HepG2 (cell line): ENCODE measurements around the gene BRD3. TPM values are rescaled to one million over a fixed set of nuclear protein-coding genes. Genes with fewer than 3 reads are reported as not detected.

Source experiments
- ATAC-seq: fragments of 200-7000 bp; cut with Tn5 transposase; 3 replicates; pipeline ENCODE4 v1.9.1; 2020; ENCODE audit warnings: mild to moderate bottlenecking, moderate library complexity
- BruUV-seq: library from RNA; stranded (reverse); fragments of 400-500 nt; replicated peaks from 2 replicates; lab custom pipeline; 2021; lab: Mats Ljungman, UMichigan
- CTCF ChIA-PET: fragments of 300-600 bp; formaldehyde crosslinking; extraction: SDS; loops from one replicate; lab custom pipeline; 2021; ENCODE audit warnings: low total read pairs, inconsistent platforms, low intra/inter-chr PET ratio; lab: Yijun Ruan, JAX
- POLR2A ChIA-PET: fragments of 350-600 bp; sonication (Branson Sonifier 250); formaldehyde crosslinking; loops from one replicate; lab custom pipeline; 2020; ENCODE audit warnings: antibody characterized with exemption, inconsistent platforms; lab: Yijun Ruan, JAX
- DNase-seq: peaks from one replicate; pipeline ENCODE4 v3.0.0-alpha.2; 2015; ENCODE audit warnings: low spot score
- FAIRE-seq: peaks from 3 replicates; lab custom pipeline; 2011; peaks lifted over from hg19 to GRCh38; lab: Jason Lieb, UNC
- H2AFZ ChIP-seq: one replicate; pipeline ENCODE4 v1.6.1; 2011; ENCODE audit warnings: low read length, inconsistent platforms
- H3K27ac ChIP-seq: fragments of 300-600 bp; 3 replicates; pipeline ENCODE4 v1.8.0; 2011; ENCODE audit warnings: mixed run types, mild to moderate bottlenecking, mixed read lengths, low read length, inconsistent platforms; ENCODE audit not compliant: insufficient read depth; ENCODE audit errors: extremely low read length
- H3K27me3 ChIP-seq, 2 experiments: fragments of 200-600 bp in 1 of 2; 2 replicates in 1 of 2; 3 replicates in 1 of 2; pipeline versions ENCODE4 v1.6.0 to v1.8.0; 2011; ENCODE audit warnings: low read length in 2 of 2, mild to moderate bottlenecking in 2 of 2, moderate library complexity in 2 of 2, inconsistent platforms in 1 of 2; ENCODE audit not compliant: insufficient read depth in 2 of 2, control insufficient read depth in 1 of 2
- H3K36me3 ChIP-seq, 2 experiments: fragments of 200-600 bp in 1 of 2; replicated peaks in 1 of 2; 2 replicates in 1 of 2; 3 replicates in 1 of 2; pipeline versions ENCODE4 v1.5.1 to v1.8.0; 2011; ENCODE audit warnings: low read length in 2 of 2, inconsistent platforms in 1 of 2; ENCODE audit not compliant: insufficient read depth in 2 of 2, control insufficient read depth in 1 of 2
- H3K4me1 ChIP-seq: 2 replicates; pipeline ENCODE4 v1.5.1; 2012; ENCODE audit warnings: low read length, inconsistent platforms; ENCODE audit not compliant: insufficient read depth
- H3K4me2 ChIP-seq: 2 replicates; pipeline ENCODE4 v1.6.0; 2011; ENCODE audit warnings: low read depth, low read length, inconsistent platforms
- H3K4me3 ChIP-seq, 3 experiments: fragments of 200-600 bp in 1 of 3; sonication (generic), shearing (Covaris generic) in 1 of 3; replicated peaks in 1 of 3; 2 replicates each; pipeline ENCODE4 v1.5.1; 2011 to 2016; ENCODE audit warnings: low read length in 3 of 3, inconsistent platforms in 2 of 3, low read depth in 2 of 3, mild to moderate bottlenecking in 2 of 3, control low read depth in 1 of 3, mixed read lengths in 1 of 3; ENCODE audit not compliant: insufficient read depth in 1 of 3
- H3K79me2 ChIP-seq: one replicate; pipeline ENCODE4 v1.6.1; 2011; ENCODE audit warnings: low read length, inconsistent platforms; ENCODE audit not compliant: insufficient read depth
- H3K9ac ChIP-seq: 2 replicates; pipeline ENCODE4 v1.6.0; 2011; ENCODE audit warnings: mild to moderate bottlenecking, low read depth, low read length, inconsistent platforms; ENCODE audit not compliant: insufficient read depth
- H3K9me3 ChIP-seq: 2 replicates; pipeline ENCODE4 v1.5.1; 2012; ENCODE audit warnings: mild to moderate bottlenecking, low read length
- H4K20me1 ChIP-seq: 2 replicates; pipeline ENCODE4 v1.6.0; 2011; ENCODE audit warnings: inconsistent platforms, mild to moderate bottlenecking, low read length, moderate library complexity; ENCODE audit not compliant: insufficient read depth
- CENPT ChIP-seq: sonication (generic); formaldehyde crosslinking; IDR thresholded peaks from 2 replicates; pipeline ENCODE4 v1.8.0; 2022; ENCODE audit warnings: low read depth, mild to moderate bottlenecking, moderate library complexity, missing genetic modification reagents
- ETV5 ChIP-seq: IDR thresholded peaks from 2 replicates; pipeline ENCODE4 v1.6.1; 2018; ENCODE audit warnings: missing biosample characterization, missing genetic modification reagents, inconsistent platforms, borderline replicate concordance
- JUNB ChIP-seq: sonication (generic); formaldehyde crosslinking; IDR thresholded peaks from 2 replicates; pipeline ENCODE4 v1.8.0; 2022; ENCODE audit warnings: missing genetic modification reagents, mild to moderate bottlenecking, borderline replicate concordance
- KMT2A ChIP-seq: sonication (generic); formaldehyde crosslinking; IDR thresholded peaks from 2 replicates; pipeline ENCODE4 v1.4.0; 2020; ENCODE audit warnings: missing genetic modification reagents
- MBNL3 ChIP-seq: fragments of 250-450 bp; sonication (Bioruptor Pico); conservative IDR thresholded peaks from 2 replicates; pipeline ENCODE4 v1.8.0; 2022; ENCODE audit warnings: mild to moderate bottlenecking, inconsistent platforms
- MEF2D ChIP-seq: sonication (generic); formaldehyde crosslinking; IDR thresholded peaks from 2 replicates; pipeline ENCODE4 v1.5.1; 2020; ENCODE audit warnings: mild to moderate bottlenecking, missing genetic modification reagents
- MZF1 ChIP-seq: sonication (generic); formaldehyde crosslinking; IDR thresholded peaks from 2 replicates; pipeline ENCODE4 v1.8.1; 2023; ENCODE audit warnings: mild to moderate bottlenecking, missing genetic modification reagents, borderline replicate concordance
- SMARCC2 ChIP-seq: fragments of 450-650 bp; IDR thresholded peaks from 2 replicates; pipeline ENCODE4 v1.6.1; 2017; ENCODE audit warnings: antibody characterized with exemption, mild to moderate bottlenecking
- SMARCE1 ChIP-seq: fragments of 450-650 bp; IDR thresholded peaks from 2 replicates; pipeline ENCODE4 v1.6.1; 2017; ENCODE audit warnings: borderline replicate concordance
- ZNF10 ChIP-seq: sonication (generic); formaldehyde crosslinking; IDR thresholded peaks from 2 replicates; pipeline ENCODE4 v1.4.0; 2020; ENCODE audit warnings: mild to moderate bottlenecking, low read depth, missing genetic modification reagents, borderline replicate concordance
- ZNF143 ChIP-seq: sonication (generic); formaldehyde crosslinking; IDR thresholded peaks from 2 replicates; pipeline ENCODE4 v1.4.0; 2020; ENCODE audit warnings: missing genetic modification reagents
- ZNF33B ChIP-seq: sonication (generic); formaldehyde crosslinking; IDR thresholded peaks from 2 replicates; pipeline ENCODE4 v1.5.1; 2020; ENCODE audit warnings: mild to moderate bottlenecking, missing genetic modification reagents
- ZNF430 ChIP-seq: sonication (generic); formaldehyde crosslinking; IDR thresholded peaks from 2 replicates; pipeline ENCODE4 v1.9.0; 2021; ENCODE audit warnings: mild to moderate bottlenecking, missing genetic modification reagents
- ZNF737 ChIP-seq: sonication (generic); formaldehyde crosslinking; IDR thresholded peaks from 2 replicates; pipeline ENCODE4 v1.5.0; 2020; ENCODE audit warnings: missing genetic modification reagents, mild to moderate bottlenecking, borderline replicate concordance
- WGBS: methylation state at CpG from one replicate; pipeline ENCODE4 v1.1.6; 2017; ENCODE audit warnings: low lambda C conversion rate; 5-methylcytosine and 5-hydroxymethylcytosine counted together
- in situ Hi-C: cut with HindIII; loops from 2 replicates; pipeline ENCODE4 v1.10.0; 2017; ENCODE audit warnings: low pct_unique_long_range_greater_than_20kb; ENCODE audit not compliant: extremely low pct_ligation_motif_present
- intact Hi-C: fragments of 100-400 bp; cut with micrococcal nuclease; formaldehyde crosslinking; loops from one replicate; pipeline ENCODE4 v1.10.0; 2022; ENCODE audit not compliant: unreplicated experiment
- polyA plus RNA-seq, 8 experiments: library from polyadenylated mRNA; depleted of rRNA in 3 of 8; stranded (reverse) in 7 of 8; unstranded in 1 of 8; fragments of >200 nt; fragmentation: Illumina TruSeq in 4 of 8; extraction: Trizol in 4 of 8; gene quantifications; 2 replicates each; pipeline versions ENCODE4 v1.2.1 to v1.2.3, GENCODE V29; 2011 to 2016; ENCODE audit warnings: low read depth in 4 of 8, missing spikeins in 1 of 8, mixed read lengths in 1 of 8; ENCODE audit not compliant: insufficient read depth in 1 of 8
- total RNA-seq, 5 experiments: library from RNA; depleted of rRNA; stranded (reverse); fragments of >200 nt; fragmentation: Illumina TruSeq; extraction: Trizol; gene quantifications; 2 replicates each; pipeline ENCODE4 v1.2.3, GENCODE V29; 2016; ENCODE audit warnings: low read depth in 1 of 5
- TF ChIP-seq, protein P1 (sequence below): sonication (generic); formaldehyde crosslinking; IDR thresholded peaks from 2 replicates; pipeline ENCODE4 v1.4.0; 2020; ENCODE audit warnings: missing genetic modification reagents
- TF ChIP-seq, protein P2 (sequence below): IDR thresholded peaks from 2 replicates; pipeline ENCODE4 v1.6.1; 2018; ENCODE audit warnings: missing genetic modification reagents, mild to moderate bottlenecking, missing compliant biosample characterization
- TF ChIP-seq, protein P3 (sequence below): sonication (generic); formaldehyde crosslinking; IDR thresholded peaks from 2 replicates; pipeline ENCODE4 v1.5.1; 2020; ENCODE audit warnings: mild to moderate bottlenecking, moderate library complexity, missing genetic modification reagents

BRD3 gene
- total and polyA plus RNA-seq, 2 of the 13 experiments (the other 11 are each of a cell fraction or from before 2014, with no cell fraction given), result 5.9 to 12.9 TPM

DNA sequence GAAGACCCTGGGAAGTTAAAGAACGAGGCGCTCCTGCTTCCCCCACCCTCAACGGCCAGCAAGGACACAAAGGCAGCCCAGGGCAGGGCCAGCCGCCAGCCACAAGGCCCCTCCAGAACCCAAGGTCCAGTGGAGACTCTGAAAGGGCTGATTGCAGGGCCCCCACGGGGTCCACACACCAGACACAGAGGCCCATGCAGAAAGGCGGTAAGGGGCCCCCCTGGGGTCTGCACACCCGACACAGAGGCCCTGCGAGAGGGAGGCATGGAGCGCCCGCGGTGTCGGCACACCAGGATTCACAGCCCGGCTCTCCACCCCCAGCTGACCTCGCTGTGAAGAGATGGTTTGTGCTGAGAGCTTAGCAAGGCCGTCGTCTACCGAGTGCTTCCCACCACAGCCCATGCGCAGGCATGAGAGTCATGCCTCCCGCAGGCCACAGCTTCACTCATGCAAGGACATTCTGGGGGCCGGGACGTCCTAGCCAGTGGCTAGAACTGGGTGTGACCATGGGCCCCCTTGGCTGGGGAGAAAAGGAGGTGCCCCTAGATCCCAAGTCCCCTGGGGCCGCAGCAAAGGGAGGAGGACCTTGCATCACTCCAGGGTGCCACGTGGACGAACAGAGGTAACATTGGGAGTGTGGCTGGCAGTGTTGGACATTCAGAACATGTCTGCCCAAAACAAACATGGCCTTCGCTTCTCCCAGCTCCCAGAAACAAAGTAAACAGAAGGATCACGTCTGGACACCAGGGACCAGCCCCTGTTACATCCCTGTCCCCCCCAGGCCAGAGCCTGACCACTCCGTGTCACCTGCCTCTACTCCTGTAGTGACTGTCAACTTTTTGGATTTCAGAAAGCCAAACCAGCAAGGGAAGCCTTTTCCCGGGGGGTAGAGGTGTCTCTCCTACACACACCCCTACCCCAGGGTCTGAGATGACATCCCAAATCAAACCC, 9.8 kb downstream of the BRD3 start:
- H3K4me3 ChIP-seq, result peak overlapping the region in 1 of 3 experiments; percentile 8; a peak in 1 of 6 replicates
- peaks cover 16% of the 10 kb centered on the region; the same call in 1 of the 2 replicates for H4K20me1 ChIP-seq
- DNase-seq (peak; percentile 77), FAIRE-seq (peak; percentile 81), ATAC-seq (peak; percentile 52)
- peaks cover 3 to 9% of the 10 kb centered on the region in 2 experiments; a peak in 3 of 5 replicates for H3K36me3 ChIP-seq
- peaks cover 91% of the 10 kb centered on the region for H3K79me2 ChIP-seq
- no TSS peak for BruUV-seq
- peak overlapping the region; percentile 55 for H3K4me2 ChIP-seq
- peak overlapping the region; percentile 75 for H3K27ac ChIP-seq
- intact Hi-C loops (no loop called here), in situ Hi-C loops (no loop called here)
- peak overlapping the region; percentile 47 for H3K9ac ChIP-seq
- CTCF ChIA-PET, result no interaction called here
- no peak overlapping the region for H2AFZ ChIP-seq
- H3K4me1 ChIP-seq, result peaks cover 77% of the 10 kb centered on the region
- no peaks in the 10 kb centered on the region for H3K27me3 ChIP-seq
- H3K9me3 ChIP-seq, result no peaks in the 10 kb centered on the region
- POLR2A ChIA-PET, result interaction anchor here (0.7 to 1.5 kb wide), 3 partner anchors 11 to 78 kb away, joined by 3 to 5 read pairs (median 4); no protein-coding TSS in a partner anchor
- 75% methylated on average over 10 of the region's 28 CpGs for WGBS
- TF ChIP-seq, protein P1, sequence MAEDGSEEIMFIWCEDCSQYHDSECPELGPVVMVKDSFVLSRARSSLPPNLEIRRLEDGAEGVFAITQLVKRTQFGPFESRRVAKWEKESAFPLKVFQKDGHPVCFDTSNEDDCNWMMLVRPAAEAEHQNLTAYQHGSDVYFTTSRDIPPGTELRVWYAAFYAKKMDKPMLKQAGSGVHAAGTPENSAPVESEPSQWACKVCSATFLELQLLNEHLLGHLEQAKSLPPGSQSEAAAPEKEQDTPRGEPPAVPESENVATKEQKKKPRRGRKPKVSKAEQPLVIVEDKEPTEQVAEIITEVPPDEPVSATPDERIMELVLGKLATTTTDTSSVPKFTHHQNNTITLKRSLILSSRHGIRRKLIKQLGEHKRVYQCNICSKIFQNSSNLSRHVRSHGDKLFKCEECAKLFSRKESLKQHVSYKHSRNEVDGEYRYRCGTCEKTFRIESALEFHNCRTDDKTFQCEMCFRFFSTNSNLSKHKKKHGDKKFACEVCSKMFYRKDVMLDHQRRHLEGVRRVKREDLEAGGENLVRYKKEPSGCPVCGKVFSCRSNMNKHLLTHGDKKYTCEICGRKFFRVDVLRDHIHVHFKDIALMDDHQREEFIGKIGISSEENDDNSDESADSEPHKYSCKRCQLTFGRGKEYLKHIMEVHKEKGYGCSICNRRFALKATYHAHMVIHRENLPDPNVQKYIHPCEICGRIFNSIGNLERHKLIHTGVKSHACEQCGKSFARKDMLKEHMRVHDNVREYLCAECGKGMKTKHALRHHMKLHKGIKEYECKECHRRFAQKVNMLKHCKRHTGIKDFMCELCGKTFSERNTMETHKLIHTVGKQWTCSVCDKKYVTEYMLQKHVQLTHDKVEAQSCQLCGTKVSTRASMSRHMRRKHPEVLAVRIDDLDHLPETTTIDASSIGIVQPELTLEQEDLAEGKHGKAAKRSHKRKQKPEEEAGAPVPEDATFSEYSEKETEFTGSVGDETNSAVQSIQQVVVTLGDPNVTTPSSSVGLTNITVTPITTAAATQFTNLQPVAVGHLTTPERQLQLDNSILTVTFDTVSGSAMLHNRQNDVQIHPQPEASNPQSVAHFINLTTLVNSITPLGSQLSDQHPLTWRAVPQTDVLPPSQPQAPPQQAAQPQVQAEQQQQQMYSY (CRISPR knock-in tag), result no peak
- TF ChIP-seq MBNL3 (CRISPR knock-in tag), result no peak
- TF ChIP-seq SMARCE1, result no peak
- peak; percentile 65 for TF ChIP-seq ZNF143
- TF ChIP-seq ZNF33B (CRISPR knock-in tag), result no peak
- TF ChIP-seq CENPT (CRISPR knock-in tag), result no peak
- no peak for TF ChIP-seq ZNF10 (CRISPR knock-in tag)
- TF ChIP-seq SMARCC2, result no peak
- peak; percentile 36; the same call in 1 of the 2 replicates for TF ChIP-seq MEF2D (CRISPR knock-in tag)
- no peak; the same call in 1 of the 2 replicates for TF ChIP-seq ETV5
- TF ChIP-seq ZNF430 (CRISPR knock-in tag), result peak; percentile 93
- TF ChIP-seq KMT2A (CRISPR knock-in tag), result no peak
- TF ChIP-seq MZF1 (CRISPR knock-in tag), result no peak
- TF ChIP-seq ZNF737, result no peak
- TF ChIP-seq, protein P2, sequence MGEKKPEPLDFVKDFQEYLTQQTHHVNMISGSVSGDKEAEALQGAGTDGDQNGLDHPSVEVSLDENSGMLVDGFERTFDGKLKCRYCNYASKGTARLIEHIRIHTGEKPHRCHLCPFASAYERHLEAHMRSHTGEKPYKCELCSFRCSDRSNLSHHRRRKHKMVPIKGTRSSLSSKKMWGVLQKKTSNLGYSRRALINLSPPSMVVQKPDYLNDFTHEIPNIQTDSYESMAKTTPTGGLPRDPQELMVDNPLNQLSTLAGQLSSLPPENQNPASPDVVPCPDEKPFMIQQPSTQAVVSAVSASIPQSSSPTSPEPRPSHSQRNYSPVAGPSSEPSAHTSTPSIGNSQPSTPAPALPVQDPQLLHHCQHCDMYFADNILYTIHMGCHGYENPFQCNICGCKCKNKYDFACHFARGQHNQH (CRISPR knock-in tag), result peak; percentile 70; the same call in 1 of the 2 replicates
- TF ChIP-seq, protein P3, sequence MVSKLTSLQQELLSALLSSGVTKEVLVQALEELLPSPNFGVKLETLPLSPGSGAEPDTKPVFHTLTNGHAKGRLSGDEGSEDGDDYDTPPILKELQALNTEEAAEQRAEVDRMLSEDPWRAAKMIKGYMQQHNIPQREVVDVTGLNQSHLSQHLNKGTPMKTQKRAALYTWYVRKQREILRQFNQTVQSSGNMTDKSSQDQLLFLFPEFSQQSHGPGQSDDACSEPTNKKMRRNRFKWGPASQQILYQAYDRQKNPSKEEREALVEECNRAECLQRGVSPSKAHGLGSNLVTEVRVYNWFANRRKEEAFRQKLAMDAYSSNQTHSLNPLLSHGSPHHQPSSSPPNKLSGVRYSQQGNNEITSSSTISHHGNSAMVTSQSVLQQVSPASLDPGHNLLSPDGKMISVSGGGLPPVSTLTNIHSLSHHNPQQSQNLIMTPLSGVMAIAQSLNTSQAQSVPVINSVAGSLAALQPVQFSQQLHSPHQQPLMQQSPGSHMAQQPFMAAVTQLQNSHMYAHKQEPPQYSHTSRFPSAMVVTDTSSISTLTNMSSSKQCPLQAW (CRISPR knock-in tag), result peak; percentile 71
- TF ChIP-seq JUNB (CRISPR knock-in tag), result no peak
